KOPT-K1 (cell line): ENCODE results near the gene GLDC.

Experiments
- H3K27ac ChIP-seq: fragments of 200-600 bp; sonication (generic); 2 replicates; pipeline ENCODE4 v1.5.1; 2016; ENCODE audit warnings: antibody characterized with exemption, mild to moderate bottlenecking, low read depth, low read length; ENCODE audit not compliant: poor library complexity, severe bottlenecking
- H3K36me3 ChIP-seq: fragments of 200-600 bp; sonication (generic); 2 replicates; pipeline ENCODE4 v1.5.1; 2017; ENCODE audit warnings: antibody characterized with exemption, mild to moderate bottlenecking, low read length, moderate library complexity; ENCODE audit not compliant: insufficient read depth
- H3K9me3 ChIP-seq: fragments of 200-600 bp; sonication (generic); 2 replicates; pipeline ENCODE4 v1.5.1; 2017; ENCODE audit warnings: antibody characterized with exemption, low read length, mild to moderate bottlenecking; ENCODE audit not compliant: insufficient read depth, poor library complexity, severe bottlenecking

The GLDC gene

GRCh38 chr9:6579613-6580012, 65.9 kb downstream of the GLDC start:
- Histone ChIP-seq H3K36me3 (no peaks in the 10 kb centered on the region), H3K9me3 (no peaks in the 10 kb centered on the region), H3K27ac (no peak overlapping the region)

GRCh38 chr9:6576987-6577386, 68.5 kb downstream of the GLDC start:
- Histone ChIP-seq H3K36me3 (no peaks in the 10 kb centered on the region), H3K9me3 (no peaks in the 10 kb centered on the region), H3K27ac (no peak overlapping the region)

- no peaks in the 10 kb centered on the region for H3K9me3 ChIP-seq
- no peaks in the 10 kb centered on the region for H3K36me3 ChIP-seq
- no peak overlapping the region for H3K27ac ChIP-seq
These were observed 70.0 kb downstream of the GLDC start for GRCh38 chr9:6575324-6576034.

- no peak overlapping the region for H3K27ac ChIP-seq
- H3K36me3 ChIP-seq = no peaks in the 10 kb centered on the region
- no peaks in the 10 kb centered on the region for H3K9me3 ChIP-seq
These were observed 78.4 kb downstream of the GLDC start for GRCh38 chr9:6567140-6567591.

- H3K27ac ChIP-seq = no peak overlapping the region
- no peaks in the 10 kb centered on the region for H3K36me3 ChIP-seq
- H3K9me3 ChIP-seq = no peaks in the 10 kb centered on the region
These were observed 79.0 kb downstream of the GLDC start for GRCh38 chr9:6566409-6567139.

- Histone ChIP-seq H3K27ac (no peak overlapping the region), H3K36me3 (no peaks in the 10 kb centered on the region), H3K9me3 (no peaks in the 10 kb centered on the region)
These were observed 80.2 kb downstream of the GLDC start for GRCh38 chr9:6565312-6565711.

GRCh38 chr9:6564868-6565267, 80.7 kb downstream of the GLDC start:
- H3K36me3 ChIP-seq = no peaks in the 10 kb centered on the region
- H3K9me3 ChIP-seq = no peaks in the 10 kb centered on the region
- H3K27ac ChIP-seq = no peak overlapping the region

- Histone ChIP-seq H3K27ac (no peak overlapping the region), H3K9me3 (no peaks in the 10 kb centered on the region), H3K36me3 (no peaks in the 10 kb centered on the region)
These were observed 81.2 kb downstream of the GLDC start for GRCh38 chr9:6564360-6564759.

GRCh38 chr9:6562871-6563430, 82.6 kb downstream of the GLDC start:
- H3K36me3 ChIP-seq = no peaks in the 10 kb centered on the region
- H3K9me3 ChIP-seq = no peaks in the 10 kb centered on the region
- no peak overlapping the region for H3K27ac ChIP-seq

GRCh38 chr9:6562201-6562600, 83.3 kb downstream of the GLDC start:
- Histone ChIP-seq H3K27ac (no peak overlapping the region), H3K9me3 (no peaks in the 10 kb centered on the region), H3K36me3 (no peaks in the 10 kb centered on the region)

GRCh38 chr9:6557883-6558616, 87.5 kb downstream of the GLDC start:
- Histone ChIP-seq H3K27ac (no peak overlapping the region), H3K36me3 (no peaks in the 10 kb centered on the region), H3K9me3 (no peaks in the 10 kb centered on the region)

- Histone ChIP-seq H3K9me3 (no peaks in the 10 kb centered on the region), H3K36me3 (no peaks in the 10 kb centered on the region), H3K27ac (no peak overlapping the region)
These were observed 91.7 kb downstream of the GLDC start for GRCh38 chr9:6553866-6554265.

GRCh38 chr9:6552498-6553121, 92.9 kb downstream of the GLDC start:
- Histone ChIP-seq H3K36me3 (no peaks in the 10 kb centered on the region), H3K27ac (no peak overlapping the region), H3K9me3 (no peaks in the 10 kb centered on the region)

GRCh38 chr9:6552033-6552432, 93.5 kb downstream of the GLDC start:
- no peaks in the 10 kb centered on the region for H3K9me3 ChIP-seq
- no peaks in the 10 kb centered on the region for H3K36me3 ChIP-seq
- H3K27ac ChIP-seq = no peak overlapping the region

GRCh38 chr9:6551136-6551535, 94.4 kb downstream of the GLDC start:
- Histone ChIP-seq H3K36me3 (no peaks in the 10 kb centered on the region), H3K9me3 (no peaks in the 10 kb centered on the region), H3K27ac (no peak overlapping the region)
